Activated naive CD8-positive, alpha-beta T cell treated with anti-CD3 and anti-CD28 coated beads for 36 hours (primary cell): ENCODE results near the gene ARID1B. TPM values are rescaled to one million over a fixed set of nuclear protein-coding genes. Genes with fewer than 3 reads are reported as not detected.
"Not testable (repeated sequence)": the region's sequence is repeated elsewhere in the genome, so short reads cannot be mapped to it uniquely, and the experiment has no call there.

Experiments
- DNase-seq: peaks from one replicate; pipeline ENCODE4 v3.0.0; 2021
- H3K27ac Mint-ChIP-seq: one replicate; pipeline ENCODE4 v1.8.0; 2022; ENCODE audit warnings: mild to moderate bottlenecking, moderate library complexity, mixed read lengths
- H3K27me3 Mint-ChIP-seq: one replicate; pipeline ENCODE4 v1.8.0; 2022; ENCODE audit warnings: mild to moderate bottlenecking, mixed read lengths
- H3K36me3 Mint-ChIP-seq: one replicate; pipeline ENCODE4 v1.8.0; 2021; ENCODE audit warnings: mild to moderate bottlenecking, mixed read lengths
- H3K4me1 Mint-ChIP-seq: one replicate; pipeline ENCODE4 v1.8.0; 2021; ENCODE audit warnings: mixed read lengths
- H3K4me3 Mint-ChIP-seq: one replicate; pipeline ENCODE4 v1.8.0; 2022; ENCODE audit warnings: mild to moderate bottlenecking, moderate library complexity, mixed read lengths
- H3K9me3 Mint-ChIP-seq: one replicate; pipeline ENCODE4 v1.8.0; 2022; ENCODE audit warnings: mixed read lengths
- total RNA-seq, 2 experiments: library from RNA; stranded (reverse); gene quantifications; one replicate each; pipeline ENCODE4 v1.2.3, GENCODE V29; 2021

ARID1B gene
- total RNA-seq, 2 experiments from 2014 or later: 40.6 to 41.5 TPM

DNA sequence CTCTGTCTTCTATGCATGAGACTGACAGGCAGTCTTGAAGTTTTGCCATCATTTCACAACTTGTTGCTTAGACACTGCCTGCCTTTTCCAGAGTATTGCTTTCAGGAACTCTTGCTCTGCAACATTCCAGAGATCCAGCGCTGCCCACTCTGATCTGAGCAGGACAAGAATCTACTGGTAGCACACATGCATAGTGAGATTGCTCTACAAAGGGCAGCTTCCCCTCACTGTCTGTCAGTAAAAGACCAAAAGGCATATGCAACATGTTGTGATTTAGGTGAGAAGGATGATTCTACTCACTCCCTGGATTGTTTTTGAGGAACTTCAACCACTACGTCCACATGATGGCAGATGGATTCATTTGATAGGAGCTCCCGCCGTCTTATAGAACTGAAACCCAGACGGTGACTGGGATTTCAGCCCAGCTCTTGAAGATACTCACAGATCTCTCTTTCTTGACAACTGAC, 259.1 kb downstream of the ARID1B start:
- no peak for DNase-seq
- no peak overlapping the region for H3K4me3 Mint-ChIP-seq
- H3K4me1 Mint-ChIP-seq: peaks cover 16% of the 10 kb centered on the region
- H3K9me3 Mint-ChIP-seq: no peaks in the 10 kb centered on the region
- H3K27ac Mint-ChIP-seq: no peak overlapping the region
- no peaks in the 10 kb centered on the region for H3K36me3 Mint-ChIP-seq
- H3K27me3 Mint-ChIP-seq: no peaks in the 10 kb centered on the region

- no peak overlapping the region for H3K4me3 Mint-ChIP-seq
- H3K27me3 Mint-ChIP-seq: no peaks in the 10 kb centered on the region
- no peak for DNase-seq
- no peak overlapping the region for H3K27ac Mint-ChIP-seq
- no peaks in the 10 kb centered on the region for H3K9me3 Mint-ChIP-seq
- no peaks in the 10 kb centered on the region for H3K36me3 Mint-ChIP-seq
- peaks cover 16% of the 10 kb centered on the region for H3K4me1 Mint-ChIP-seq
Observed at GRCh38 chr6:157037165-157037564, 260.0 kb downstream of the ARID1B start.

DNA sequence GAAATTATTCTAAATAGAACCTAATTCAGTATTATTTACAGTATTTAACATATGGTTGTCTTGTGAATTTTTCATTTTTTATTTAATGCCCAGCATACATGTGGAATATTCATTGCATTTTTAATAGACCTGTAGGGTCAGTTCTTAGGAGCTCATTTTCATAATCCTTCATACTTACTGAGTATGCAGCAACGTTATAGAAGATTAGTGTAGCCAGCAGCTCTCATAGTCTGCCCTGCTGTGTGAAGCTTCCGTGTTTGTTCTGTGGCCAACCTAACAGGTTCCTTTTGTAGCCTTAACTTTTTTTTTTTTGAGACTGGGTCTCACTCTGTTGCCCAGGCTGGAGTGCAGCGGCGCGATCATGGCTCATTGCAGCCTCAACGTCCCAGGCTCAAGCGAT, 261.4 kb downstream of the ARID1B start:
- H3K9me3 Mint-ChIP-seq: no peaks in the 10 kb centered on the region
- H3K4me3 Mint-ChIP-seq: no peak overlapping the region
- peaks cover 13% of the 10 kb centered on the region for H3K4me1 Mint-ChIP-seq
- no peak overlapping the region for H3K27ac Mint-ChIP-seq
- H3K36me3 Mint-ChIP-seq: peaks cover 4% of the 10 kb centered on the region
- no peak for DNase-seq
- no peaks in the 10 kb centered on the region for H3K27me3 Mint-ChIP-seq

DNA sequence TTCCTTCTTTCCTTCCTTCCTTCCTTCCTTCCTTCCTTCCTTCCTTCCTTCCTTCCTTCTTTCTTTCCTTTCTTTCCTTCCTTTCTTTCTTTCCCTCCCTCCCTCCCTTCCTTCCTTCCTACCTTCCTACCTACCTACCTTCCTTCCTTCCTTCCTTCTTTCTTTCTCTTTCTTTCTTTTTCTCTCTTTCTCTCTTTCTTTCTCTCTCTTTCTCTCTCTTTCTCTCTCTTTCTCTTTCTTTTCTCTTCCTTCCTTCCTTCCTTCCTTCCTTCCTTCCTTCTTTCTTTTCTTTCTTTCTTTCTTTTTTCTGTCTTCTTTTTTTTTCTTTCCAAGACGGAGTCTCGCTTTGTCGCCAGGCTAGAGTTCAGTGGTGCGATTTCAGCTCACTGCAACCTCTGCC, 262.5 kb downstream of the ARID1B start:
- not testable (repeated sequence) for H3K36me3 Mint-ChIP-seq, H3K9me3 Mint-ChIP-seq, H3K4me1 Mint-ChIP-seq, H3K4me3 Mint-ChIP-seq, H3K27me3 Mint-ChIP-seq, DNase-seq
- peak overlapping the region; percentile 26 for H3K27ac Mint-ChIP-seq

DNA sequence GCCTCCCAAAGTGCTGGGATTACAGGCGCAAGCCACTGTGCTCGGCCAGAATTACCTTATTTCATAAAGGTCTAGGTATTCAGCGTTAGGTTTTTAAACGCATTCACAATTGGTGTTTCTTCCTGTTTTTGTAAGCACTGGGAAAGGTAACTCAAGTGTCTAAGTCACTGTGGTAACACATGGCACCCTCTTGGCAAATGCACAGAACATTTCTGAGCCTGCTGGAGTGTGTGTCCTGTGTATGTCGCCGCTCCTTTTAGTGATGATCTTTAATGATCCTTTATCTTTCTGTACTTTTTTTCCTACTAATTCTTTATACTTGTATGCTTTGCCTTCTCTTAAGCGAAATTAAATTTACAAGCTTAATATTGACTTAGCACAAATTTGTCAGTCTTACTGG, 263.0 kb downstream of the ARID1B start:
- H3K4me3 Mint-ChIP-seq: no peak overlapping the region
- H3K4me1 Mint-ChIP-seq: peaks cover 1% of the 10 kb centered on the region
- DNase-seq: no peak
- H3K36me3 Mint-ChIP-seq: peaks cover 7% of the 10 kb centered on the region
- H3K27ac Mint-ChIP-seq: no peak overlapping the region
- H3K27me3 Mint-ChIP-seq: no peaks in the 10 kb centered on the region
- no peaks in the 10 kb centered on the region for H3K9me3 Mint-ChIP-seq

GRCh38 chr6:157045831-157046454, 268.8 kb downstream of the ARID1B start:
- H3K27ac Mint-ChIP-seq: no peak overlapping the region
- H3K4me1 Mint-ChIP-seq: peaks cover 10% of the 10 kb centered on the region
- DNase-seq: no peak
- no peak overlapping the region for H3K4me3 Mint-ChIP-seq
- H3K9me3 Mint-ChIP-seq: no peaks in the 10 kb centered on the region
- H3K27me3 Mint-ChIP-seq: no peaks in the 10 kb centered on the region
- H3K36me3 Mint-ChIP-seq: peaks cover 12% of the 10 kb centered on the region

GRCh38 chr6:157046776-157047175, 269.6 kb downstream of the ARID1B start:
- peaks cover 10% of the 10 kb centered on the region for H3K4me1 Mint-ChIP-seq

DNA sequence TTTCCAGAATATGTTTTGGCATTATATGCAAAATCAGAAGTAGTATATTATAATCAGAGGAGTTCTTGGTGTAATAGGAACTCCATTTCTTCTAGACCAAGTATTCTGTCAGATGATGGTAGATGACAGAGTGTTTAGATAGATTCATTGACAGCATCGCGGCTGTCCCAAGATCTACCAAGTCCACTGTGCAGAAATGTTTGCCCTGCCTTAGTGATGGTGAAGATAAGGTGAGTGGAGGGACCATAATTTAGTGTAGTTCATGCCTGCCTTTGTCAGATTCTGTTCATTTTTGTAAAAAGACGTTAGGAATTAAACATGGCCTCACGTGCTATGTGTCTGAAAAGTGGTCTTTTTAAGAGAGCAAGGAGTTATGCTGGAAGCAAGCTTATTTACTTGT, 270.1 kb downstream of the ARID1B start:
- no peak for DNase-seq
- H3K9me3 Mint-ChIP-seq: no peaks in the 10 kb centered on the region
- H3K4me1 Mint-ChIP-seq: peaks cover 12% of the 10 kb centered on the region
- H3K36me3 Mint-ChIP-seq: peaks cover 12% of the 10 kb centered on the region
- no peak overlapping the region for H3K27ac Mint-ChIP-seq
- no peak overlapping the region for H3K4me3 Mint-ChIP-seq
- H3K27me3 Mint-ChIP-seq: no peaks in the 10 kb centered on the region

More at GRCh38 chr6:157046776-157047175, 269.6 kb downstream of the ARID1B start:
- H3K27me3 Mint-ChIP-seq: no peaks in the 10 kb centered on the region
- H3K27ac Mint-ChIP-seq: no peak overlapping the region
- DNase-seq: no peak
- H3K9me3 Mint-ChIP-seq: no peaks in the 10 kb centered on the region
- H3K4me3 Mint-ChIP-seq: no peak overlapping the region
- peaks cover 12% of the 10 kb centered on the region for H3K36me3 Mint-ChIP-seq

- H3K27me3 Mint-ChIP-seq: no peaks in the 10 kb centered on the region
- no peak for DNase-seq
- H3K4me1 Mint-ChIP-seq: peaks cover 12% of the 10 kb centered on the region
- H3K36me3 Mint-ChIP-seq: peaks cover 13% of the 10 kb centered on the region
- no peak overlapping the region for H3K27ac Mint-ChIP-seq
- no peaks in the 10 kb centered on the region for H3K9me3 Mint-ChIP-seq
- no peak overlapping the region for H3K4me3 Mint-ChIP-seq
Observed at GRCh38 chr6:157047951-157048350, 270.8 kb downstream of the ARID1B start.

DNA sequence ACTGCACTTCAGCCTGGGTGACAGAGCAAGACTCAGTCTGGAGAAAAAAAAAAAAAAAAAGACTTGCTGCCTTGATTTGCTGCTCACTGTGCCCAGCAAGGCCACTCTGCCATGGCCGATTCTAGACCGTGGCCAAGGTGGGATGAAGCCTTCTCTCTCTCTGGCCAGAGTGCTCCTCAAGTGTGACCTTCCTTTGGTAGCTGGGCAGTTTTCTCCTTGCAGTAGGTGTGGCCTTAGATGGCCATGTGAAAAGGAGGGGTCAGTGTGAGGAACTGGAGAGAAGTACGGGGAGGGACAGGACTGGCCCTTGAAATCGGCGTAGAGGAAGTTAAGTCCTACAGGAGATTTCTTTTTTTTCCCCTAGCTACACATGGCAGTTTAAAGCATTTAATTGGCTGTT, 272.0 kb downstream of the ARID1B start:
- Mint-ChIP-seq H3K4me3 (no peak overlapping the region), H3K9me3 (no peaks in the 10 kb centered on the region), H3K4me1 (peaks cover 17% of the 10 kb centered on the region), H3K36me3 (peaks cover 7% of the 10 kb centered on the region), H3K27ac (peak overlapping the region; percentile 42), H3K27me3 (no peaks in the 10 kb centered on the region)
- no peak for DNase-seq

- peaks cover 2% of the 10 kb centered on the region for H3K9me3 Mint-ChIP-seq
Observed at GRCh38 chr6:157050537-157051265, 273.5 kb downstream of the ARID1B start.

GRCh38 chr6:157054531-157054979, 277.4 kb downstream of the ARID1B start:
- H3K27ac Mint-ChIP-seq: peak overlapping the region; percentile 99
- H3K9me3 Mint-ChIP-seq: peaks cover 8% of the 10 kb centered on the region
- DNase-seq: peak; percentile 49
- peak overlapping the region; percentile 57 for H3K4me3 Mint-ChIP-seq
- peaks cover 30% of the 10 kb centered on the region for H3K36me3 Mint-ChIP-seq
- H3K27me3 Mint-ChIP-seq: no peaks in the 10 kb centered on the region
- H3K4me1 Mint-ChIP-seq: peaks cover 43% of the 10 kb centered on the region

More at GRCh38 chr6:157050537-157051265, 273.5 kb downstream of the ARID1B start:
- Mint-ChIP-seq H3K36me3 (peaks cover 14% of the 10 kb centered on the region), H3K4me3 (no peak overlapping the region), H3K27ac (no peak overlapping the region), H3K4me1 (peaks cover 27% of the 10 kb centered on the region), H3K27me3 (no peaks in the 10 kb centered on the region)
- DNase-seq: no peak

GRCh38 chr6:157055863-157056262, 278.7 kb downstream of the ARID1B start:
- DNase-seq: no peak
- H3K9me3 Mint-ChIP-seq: peaks cover 8% of the 10 kb centered on the region
- H3K4me3 Mint-ChIP-seq: peak overlapping the region; percentile 57
- H3K27ac Mint-ChIP-seq: peak overlapping the region; percentile 99
- no peaks in the 10 kb centered on the region for H3K27me3 Mint-ChIP-seq
- peaks cover 27% of the 10 kb centered on the region for H3K36me3 Mint-ChIP-seq
- peaks cover 49% of the 10 kb centered on the region for H3K4me1 Mint-ChIP-seq

- no peaks in the 10 kb centered on the region for H3K27me3 Mint-ChIP-seq
- H3K9me3 Mint-ChIP-seq: peaks cover 8% of the 10 kb centered on the region
- DNase-seq: peak; percentile 45
- H3K27ac Mint-ChIP-seq: peak overlapping the region; percentile 99
- peaks cover 27% of the 10 kb centered on the region for H3K36me3 Mint-ChIP-seq
- peaks cover 52% of the 10 kb centered on the region for H3K4me1 Mint-ChIP-seq
- H3K4me3 Mint-ChIP-seq: peak overlapping the region; percentile 57
Observed at GRCh38 chr6:157056275-157056674, 279.1 kb downstream of the ARID1B start.

DNA sequence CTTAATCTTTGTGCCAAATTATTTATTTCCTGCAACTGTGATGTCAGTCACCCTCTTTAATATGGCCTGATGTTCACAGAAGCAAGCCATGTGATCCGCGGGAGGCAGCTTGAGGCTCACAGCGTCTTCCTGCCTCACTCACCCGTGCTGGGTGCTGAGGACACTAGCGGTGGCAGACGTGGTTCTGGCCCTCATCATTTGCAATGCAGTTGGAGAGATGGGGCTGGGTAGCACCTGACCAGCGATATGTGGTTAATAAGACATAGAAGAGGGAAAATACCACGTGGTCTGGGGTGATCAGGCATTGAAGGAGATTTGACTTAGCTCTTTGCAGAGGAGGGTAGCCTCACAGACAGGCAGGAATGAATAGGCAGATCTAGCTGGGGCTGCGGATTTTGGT, 281.4 kb downstream of the ARID1B start:
- H3K27ac Mint-ChIP-seq: peak overlapping the region; percentile 20
- no peaks in the 10 kb centered on the region for H3K27me3 Mint-ChIP-seq
- H3K36me3 Mint-ChIP-seq: peaks cover 30% of the 10 kb centered on the region
- H3K4me1 Mint-ChIP-seq: peaks cover 60% of the 10 kb centered on the region
- H3K4me3 Mint-ChIP-seq: no peak overlapping the region
- peak; percentile 29 for DNase-seq
- peaks cover 8% of the 10 kb centered on the region for H3K9me3 Mint-ChIP-seq
